ENCODE results near the gene LRRC3.
A peak's percentile ranks its signal among the peaks of the same experiment; 100 is the strongest.

LRRC3 gene

DNA sequence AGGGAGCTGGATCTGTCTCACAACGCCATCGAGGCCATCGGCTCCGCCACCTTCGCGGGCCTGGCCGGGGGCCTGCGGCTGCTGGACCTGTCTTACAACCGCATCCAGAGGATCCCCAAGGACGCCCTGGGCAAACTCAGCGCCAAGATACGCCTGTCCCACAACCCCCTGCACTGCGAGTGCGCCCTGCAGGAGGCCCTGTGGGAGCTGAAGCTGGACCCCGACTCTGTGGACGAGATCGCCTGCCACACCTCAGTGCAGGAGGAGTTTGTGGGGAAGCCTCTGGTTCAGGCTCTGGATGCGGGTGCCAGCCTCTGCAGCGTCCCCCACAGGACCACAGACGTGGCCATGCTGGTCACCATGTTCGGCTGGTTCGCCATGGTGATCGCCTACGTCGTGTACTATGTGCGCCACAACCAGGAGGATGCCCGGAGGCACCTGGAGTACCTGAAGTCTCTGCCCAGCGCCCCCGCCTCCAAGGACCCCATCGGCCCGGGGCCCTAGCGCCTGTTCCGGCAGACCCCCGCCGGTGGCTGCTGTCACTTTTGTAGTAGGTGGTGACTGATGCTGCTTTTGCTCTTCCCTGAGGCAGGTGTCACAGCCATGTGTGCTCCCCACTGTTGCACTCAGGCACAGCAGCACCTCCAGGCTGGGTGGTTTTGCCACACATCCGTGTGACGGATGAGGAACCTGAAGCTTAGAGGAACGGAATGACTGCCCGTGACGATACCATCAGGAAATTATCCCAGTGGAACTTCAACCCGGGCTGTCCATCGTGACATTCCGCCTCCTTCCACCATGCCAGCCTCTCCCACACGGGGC, 1.8 kb downstream of the LRRC3 start:
- DNase-seq = no peak

DNA sequence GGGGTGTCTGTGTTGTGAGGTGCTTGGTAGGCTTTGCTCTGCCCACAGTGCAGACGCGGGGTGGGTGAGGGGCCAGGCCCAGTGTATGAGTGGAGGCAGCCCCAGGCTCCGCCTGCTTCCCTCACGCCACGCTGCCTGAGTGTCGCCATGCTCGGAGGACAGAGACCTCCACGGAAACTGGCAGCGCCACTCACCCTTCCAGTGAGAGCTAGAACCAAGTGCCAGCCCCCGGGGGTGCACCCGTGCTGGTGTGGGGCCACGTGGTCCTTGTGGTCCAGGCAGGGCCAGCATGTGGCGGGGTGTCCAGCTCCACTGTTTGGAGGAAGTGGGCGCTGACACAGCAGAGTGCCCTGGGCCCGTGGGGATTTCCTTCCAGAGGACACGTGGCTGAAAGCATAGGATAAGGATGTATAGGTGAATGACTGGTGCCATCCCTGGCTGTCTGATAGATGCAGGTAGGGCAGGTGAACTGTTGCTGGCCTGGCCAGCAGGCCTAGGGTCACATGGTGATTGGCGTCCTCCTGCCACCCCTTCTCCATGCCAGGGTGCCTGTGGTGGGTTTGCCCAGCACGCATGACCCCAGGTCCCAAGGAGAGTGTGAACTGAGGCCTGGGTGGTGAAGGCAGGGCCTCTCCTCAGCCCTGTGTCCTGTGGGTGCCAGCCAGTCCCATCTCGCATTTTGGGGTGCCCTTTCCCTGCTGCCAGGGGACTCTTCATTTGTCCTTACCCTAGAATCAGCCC, 3.8 kb downstream of the LRRC3 start:
- no peak for DNase-seq

DNA sequence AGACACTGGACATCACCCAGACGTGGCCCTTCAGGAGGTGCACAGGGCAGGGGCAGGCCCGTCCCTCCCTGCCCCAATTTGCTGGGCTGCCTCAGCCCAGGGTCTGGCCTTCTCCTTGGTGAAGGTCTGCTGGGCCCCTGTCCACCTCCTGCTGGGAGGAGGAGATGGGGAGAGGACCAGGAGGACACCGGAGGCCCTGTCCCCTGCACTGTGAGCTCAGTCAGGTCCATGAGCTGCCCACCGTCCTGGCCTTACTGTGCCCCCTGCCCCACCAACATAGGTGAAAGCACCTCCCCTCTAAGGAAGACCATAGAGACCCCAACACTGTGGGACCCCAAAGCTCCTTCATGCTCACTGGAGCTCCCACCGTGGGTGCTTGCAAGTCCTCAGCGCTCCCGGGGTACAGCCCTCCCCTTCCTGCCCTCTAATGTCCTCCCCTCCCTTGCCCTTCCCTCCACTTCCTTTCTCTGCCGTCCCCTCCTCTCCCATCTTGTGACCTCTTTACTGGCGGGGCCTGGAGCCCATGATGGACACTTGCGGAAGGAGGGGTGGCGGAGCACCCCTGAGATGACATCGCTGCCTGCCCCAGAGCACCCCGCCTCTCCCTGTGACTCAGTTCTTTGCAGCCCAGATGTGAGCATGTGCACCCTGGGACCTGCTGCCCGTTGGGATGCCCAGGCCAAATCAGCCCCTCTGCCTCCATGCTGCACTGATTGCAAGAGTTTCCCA, 4.6 kb downstream of the LRRC3 start:
- DNase-seq = no peak

DNA sequence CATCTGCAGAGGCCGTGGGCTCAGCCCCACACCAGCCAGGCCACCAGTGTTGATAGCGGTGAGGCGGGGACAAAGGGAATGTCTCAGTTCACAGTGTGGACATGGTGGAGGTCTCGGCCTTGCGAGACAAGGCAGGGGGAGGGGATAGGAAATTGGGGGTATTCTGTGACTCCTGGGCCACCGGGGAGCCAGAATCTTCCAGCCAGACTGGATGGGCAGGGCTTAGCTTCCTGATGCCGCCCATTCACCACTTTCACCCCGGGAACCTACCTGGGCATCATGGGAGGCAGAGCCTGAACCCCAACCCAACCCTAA, 5.1 kb downstream of the LRRC3 start:
- DNase-seq = no peak

DNA sequence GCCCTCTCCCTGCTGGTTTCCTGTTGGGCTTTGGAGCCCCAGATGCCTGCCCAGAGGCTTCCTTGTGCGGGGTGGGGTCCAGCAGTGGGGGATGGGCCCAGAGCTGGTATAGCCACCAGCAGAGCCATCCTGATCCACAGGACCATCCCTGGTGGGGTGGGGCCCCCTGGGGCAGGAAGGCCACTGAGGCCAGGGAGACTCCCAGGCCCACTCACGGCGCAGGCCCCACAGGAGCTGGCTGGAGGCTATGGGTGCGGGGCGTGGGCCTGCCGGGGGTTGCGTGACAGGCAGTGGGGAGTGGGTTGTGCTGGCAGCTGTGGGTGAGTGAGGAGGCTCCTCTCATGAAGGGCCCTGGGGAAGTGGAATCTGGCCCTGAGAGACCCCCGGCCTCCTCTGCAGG, 5.7 kb downstream of the LRRC3 start:
- no peak for DNase-seq

DNA sequence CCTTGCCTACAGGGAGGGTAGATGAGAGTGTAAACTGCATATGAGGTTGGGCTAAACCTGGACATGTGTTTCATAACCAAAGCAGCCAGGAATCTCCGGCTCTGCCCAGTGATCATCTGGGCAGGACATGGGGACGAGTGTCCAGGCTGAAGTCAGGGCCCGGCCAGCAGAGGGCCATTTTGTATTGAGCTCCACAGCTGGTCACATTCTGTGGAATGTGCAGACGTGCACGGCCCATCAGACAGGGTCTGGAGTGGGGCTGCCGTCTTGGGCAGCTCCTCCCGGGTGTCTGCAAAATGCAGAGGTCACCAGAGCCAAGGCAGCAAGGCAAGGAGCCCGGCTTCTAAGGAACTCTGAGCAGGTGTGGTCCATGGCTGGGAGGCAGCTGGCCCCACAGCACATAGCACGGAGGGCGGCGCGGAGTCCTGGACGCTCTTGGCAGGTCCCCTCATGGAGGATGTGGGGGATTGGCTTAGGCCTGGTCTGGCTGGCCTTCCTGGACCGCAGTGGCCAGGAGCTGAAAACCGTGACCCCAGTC, 6.2 kb downstream of the LRRC3 start:
- DNase-seq = peak in 1 of 56 donors; percentile 7

DNA sequence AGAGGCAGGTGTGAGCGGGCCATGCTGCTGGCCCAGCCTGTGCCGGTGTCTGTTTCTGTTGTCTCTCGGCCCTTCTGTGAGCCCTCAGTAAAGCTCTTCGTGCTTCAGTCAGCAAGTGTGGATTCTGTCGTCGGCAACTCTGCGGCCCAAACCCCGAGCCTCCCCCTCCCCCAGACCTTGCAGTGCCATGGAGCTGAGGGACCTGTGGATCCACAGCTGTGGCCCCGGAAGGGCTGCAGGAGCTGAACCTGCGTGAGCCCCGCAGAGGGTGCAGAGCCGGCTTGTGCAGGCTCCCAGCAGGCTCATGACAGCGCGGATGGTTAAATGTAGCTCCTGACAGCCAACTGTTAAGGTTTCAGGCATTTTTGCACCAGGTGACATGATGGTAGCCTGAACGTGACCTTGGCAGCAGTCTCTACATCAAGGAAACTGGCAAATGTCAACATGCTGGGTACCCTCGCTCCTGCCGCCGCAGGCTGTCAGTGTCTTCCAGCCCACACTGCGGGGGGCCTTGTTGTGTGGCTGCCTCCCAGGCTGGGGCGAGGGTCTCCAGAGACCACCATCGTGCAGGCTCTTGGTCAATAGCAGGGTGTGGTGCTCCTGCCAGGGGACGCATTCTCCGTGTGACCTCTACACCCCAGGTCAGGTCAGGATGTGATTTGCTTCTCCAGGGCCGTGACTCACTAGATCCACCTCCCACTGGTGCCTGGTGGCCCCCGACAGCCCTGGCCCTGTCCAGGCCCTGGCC, 7.0 kb downstream of the LRRC3 start:
- DNase-seq = no peak

DNA sequence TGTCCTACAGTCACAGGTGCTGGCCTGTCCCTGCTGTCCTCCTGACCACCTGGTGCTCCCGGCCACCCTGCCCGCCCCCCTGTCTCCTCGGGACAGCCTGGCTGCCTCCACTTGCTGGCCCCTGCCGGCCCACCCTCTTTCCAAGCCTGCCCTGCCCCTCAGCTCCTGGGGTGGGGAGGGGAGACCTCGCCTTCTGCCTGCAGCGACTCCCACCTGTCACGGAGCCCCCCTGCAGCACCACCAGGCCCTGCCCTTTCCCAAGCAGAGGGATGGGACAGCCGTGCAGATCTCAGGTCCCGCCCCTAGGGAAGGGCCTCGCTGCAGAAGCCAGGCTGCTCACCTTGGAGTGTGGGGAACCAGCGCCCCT, 7.5 kb downstream of the LRRC3 start:
- DNase-seq = no peak

DNA sequence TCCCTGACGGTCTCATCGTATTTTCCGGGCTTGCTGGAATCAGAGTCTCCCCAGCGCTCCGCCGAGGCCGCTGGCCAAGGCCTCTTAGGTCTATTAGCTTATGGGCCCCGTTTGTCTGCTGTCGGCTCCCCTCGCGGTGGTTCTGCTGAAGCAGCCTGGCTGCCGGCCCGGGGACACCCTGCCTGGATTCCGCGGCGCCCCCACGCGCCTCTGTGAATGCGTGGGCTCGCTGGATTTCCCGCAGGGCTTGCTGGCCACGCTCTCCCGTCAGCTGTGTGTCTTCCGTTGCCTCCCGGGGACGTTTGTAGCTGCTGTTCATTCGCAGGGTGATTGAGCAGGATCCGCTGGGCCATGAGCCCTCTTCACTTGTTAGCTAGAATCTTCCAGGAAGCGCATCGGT, 8.4 kb downstream of the LRRC3 start:
- DNase-seq = peak in 2 of 56 donors; percentile 7 to 21

DNA sequence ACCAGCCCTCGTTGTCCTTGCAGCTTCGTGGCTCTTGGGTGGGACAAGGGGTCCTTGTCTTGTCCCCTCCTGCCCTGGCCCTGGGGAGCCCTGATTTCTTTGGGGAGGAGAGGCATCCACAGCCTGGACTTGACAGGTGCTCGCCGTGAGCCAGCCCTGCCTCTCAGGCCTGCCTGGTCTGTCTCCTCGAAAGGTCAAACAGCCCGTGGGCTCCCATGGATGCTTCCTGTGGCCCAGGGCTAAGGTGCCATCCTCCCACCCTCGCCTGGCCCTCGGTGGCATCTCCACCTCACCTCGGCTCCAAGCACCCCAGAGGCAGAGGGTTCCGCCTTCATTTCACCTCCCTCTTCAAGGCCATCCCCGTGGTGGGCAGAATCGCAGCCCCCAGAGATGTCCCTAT, 9.0 kb downstream of the LRRC3 start:
- no peak for DNase-seq

DNA sequence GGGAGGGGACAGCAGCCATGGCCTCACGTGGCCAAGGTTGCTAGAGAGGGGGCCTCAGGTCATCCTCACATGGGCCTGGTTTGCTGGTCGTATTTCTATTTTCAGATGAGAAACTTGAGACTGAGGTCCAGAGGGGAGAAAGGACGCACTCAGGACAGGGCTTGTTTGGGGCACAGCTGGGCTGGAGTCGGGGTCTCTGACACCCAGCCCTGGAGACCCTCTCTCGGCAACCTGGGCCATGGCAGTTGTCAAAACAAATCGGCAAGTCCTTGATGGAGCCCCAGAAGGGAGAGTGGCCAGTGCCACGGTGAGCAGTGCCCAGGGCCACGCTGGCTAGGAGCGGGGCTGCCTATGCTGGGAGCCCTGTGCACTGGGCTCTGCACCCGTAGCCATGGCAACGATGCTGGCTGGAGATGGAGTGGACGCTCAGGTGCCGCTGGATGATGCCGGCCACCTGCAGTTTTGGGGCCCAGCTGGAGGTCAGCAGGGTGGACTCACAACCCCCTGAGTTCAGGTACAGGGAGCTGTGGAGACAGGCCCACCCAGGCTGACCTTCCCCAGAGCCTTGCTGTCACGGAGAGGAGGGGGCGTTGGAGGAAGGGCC, 11.1 kb downstream of the LRRC3 start:
- DNase-seq = no peak

DNA sequence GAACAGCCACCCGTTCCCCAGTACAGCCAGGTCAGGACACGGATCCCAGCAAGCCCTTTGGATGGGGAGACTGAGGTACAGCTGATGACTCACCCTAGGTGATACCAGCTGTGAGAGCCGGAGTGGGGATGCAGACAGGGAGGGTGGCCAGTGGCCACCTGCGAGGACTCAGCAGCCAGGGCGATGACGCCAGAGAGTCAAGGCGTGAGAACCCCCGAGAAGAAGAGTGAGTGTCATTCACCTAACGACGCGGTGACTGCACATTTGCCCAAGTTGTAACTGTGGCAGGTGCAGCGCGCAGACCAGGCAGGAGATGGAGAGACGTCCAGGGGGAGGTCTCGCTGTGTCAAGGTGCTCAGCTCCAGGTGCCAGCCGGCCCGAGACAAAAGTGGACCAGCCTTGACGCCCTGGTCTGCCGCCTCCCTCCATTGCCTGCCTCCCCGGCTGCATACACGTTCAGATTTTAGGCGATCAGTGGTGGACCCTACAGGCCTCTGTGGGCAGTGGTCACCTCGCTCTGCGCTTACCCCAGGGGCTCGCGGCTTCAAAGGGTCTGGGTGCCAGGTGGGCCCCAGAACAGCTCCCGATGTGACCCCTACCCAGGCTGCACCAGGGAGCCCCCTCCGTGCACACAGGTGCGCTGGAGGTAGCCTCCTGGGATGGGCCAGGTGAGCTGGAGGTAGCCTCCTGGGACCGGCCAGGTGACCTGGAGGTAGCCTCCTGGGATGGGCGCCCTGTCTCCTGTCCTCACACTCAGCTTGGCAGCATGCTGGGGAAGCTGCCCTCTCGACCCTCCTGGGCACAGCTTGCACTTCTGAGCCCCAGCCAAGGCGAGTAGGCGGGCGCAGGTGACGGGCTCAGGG, 11.9 kb downstream of the LRRC3 start:
- no peak for DNase-seq

DNA sequence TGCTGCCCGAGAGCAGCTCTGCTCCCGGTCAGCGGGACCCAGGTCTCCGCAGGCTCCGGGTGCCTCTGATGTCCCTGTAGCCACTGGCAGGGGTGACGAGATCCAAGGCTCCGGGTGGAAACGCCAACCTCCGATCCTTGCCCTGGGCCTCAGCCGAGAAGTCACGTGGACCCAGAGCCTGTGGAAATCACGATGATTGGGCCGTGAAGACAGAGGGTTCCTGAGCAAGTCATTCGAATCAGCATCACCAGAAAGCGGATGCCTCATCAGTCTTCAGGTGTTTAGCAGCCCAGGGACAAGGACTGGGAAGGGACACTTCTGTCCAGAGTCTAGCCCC, 12.5 kb downstream of the LRRC3 start:
- DNase-seq = no peak

DNA sequence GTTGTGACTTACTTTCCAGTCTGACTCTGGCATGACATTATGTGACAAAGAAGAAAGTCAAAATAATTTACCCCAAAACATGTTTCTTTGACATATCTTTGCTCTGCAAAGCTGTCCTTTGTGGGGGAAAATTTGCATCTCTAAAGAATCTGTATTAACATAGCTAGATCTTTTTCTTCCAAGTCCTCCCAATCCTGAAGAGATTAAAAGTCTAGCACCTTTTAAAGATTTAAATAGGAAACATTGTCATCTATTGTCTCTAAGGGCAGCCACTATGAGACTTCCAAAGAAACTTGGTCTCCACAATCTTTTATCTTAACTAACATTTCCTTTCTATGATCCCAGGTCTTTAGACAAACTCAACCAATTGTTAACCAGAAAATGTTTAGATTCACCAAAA, 16.0 kb downstream of the LRRC3 start:
- no peak for DNase-seq

DNA sequence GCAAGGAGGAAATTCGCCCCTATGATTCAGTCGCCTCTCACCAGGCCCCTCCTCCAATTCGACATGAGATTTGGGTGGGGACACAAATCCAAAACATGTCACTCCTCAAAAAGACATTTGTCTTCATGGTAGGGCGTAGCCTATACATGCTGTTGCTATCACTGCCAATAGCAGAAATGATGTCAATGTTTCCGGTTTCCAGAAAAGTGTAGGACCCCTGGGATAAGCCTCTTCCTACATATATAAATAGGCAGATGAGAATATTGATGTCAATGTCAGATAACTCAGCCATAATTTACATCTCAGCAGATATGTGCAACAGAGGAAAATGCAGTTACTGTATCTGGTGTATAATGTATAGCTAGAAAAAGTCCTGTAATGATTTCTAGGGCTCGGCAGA, 16.7 kb downstream of the LRRC3 start:
- DNase-seq = no peak

DNA sequence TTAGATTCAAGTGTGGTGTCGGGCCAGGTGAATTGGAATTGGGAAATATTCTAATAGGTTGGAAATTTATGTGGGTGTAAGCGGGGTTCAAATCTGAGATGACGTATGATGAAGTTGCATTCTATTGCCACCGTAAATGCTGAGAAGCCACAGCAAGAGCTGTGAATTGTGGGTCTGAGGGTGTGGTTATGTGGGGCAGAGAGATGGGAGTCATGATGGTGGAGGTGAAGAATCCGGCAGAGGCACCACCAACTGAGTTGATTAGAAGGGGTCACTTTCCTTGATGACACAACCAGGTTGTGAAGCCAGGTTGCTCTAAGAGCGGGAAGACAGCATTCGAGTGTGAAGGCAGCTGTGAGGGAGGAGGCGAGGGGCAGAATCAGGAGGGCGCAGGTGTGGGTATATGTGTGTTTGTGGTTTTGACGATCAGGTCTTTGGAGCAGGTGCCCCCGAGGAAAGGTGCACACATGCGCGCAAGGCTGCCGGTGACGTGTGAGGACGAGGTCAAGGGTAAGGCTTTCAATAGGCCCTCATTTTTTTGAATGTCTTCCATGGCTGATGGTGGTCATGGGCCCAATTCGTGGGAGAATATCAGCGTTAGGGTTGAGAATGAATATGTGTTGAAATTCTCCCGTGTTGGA, 18.7 kb downstream of the LRRC3 start:
- DNase-seq = no peak

DNA sequence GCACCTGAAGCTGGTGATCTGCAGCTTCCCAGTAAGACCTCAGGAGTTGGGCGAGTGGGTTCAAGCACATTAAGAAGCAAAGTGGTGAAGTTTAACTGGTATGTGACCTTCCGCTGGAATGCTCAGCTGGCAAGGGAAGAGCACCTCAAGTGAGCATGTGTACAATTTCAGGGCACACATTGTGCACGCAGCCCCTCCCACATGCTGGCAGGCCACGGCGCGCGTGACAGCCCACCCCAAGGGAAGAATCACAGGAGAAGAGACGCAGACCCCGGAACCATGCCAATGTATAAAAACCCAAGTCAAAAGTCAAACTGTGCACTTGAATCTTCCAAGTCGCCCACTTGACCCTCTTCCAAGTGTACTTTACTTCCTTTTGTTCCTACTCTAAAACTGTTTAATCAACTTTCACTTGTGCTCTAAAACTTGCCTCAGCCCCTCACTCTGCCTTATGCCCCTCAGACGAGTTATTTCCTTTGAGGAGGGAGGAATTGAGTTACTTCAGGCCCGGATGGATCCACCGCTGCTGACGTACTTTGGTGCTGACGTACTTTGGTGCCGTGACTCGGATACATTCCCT, 20.0 kb downstream of the LRRC3 start:
- no peak for DNase-seq

DNA sequence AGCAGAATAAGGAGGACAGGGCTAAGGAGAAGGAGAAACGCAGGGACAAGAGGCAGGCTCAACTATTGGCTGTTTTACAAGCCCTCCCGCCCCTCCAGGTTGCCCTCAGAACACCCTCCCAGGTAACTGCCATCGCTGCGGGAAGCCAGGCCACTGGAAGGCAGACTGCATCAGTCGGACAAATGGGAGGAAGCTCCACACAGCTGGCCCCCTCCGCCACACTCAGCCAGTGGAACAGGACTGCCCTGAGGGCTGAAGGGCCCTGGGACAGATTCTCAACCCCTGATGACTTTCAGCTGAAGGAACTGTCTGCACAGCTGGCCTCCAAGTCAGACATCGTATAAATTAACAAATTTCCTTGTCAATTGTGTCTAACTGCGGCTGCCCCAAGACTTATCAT, 21.8 kb downstream of the LRRC3 start:
- no peak for DNase-seq

DNA sequence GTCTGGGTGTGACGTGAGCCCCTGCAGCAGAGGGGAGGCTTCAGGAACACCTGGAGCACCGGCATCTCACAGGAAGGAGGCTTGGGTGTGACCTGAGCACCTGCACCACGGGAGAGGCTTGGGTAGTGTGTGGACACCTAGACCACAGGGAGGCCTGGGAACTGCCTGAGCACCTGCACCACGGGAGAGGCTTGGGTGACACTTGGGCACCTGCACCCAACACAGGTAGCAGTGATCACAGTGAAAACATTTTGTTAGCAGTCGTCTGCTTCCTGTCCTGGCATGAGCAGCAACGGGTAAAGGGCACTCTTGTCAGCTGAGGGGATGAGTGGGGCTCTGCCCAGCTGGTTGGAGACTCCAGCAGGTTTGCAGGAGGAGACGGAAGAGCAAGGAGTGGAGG, 22.4 kb downstream of the LRRC3 start:
- no peak for DNase-seq
